K562 (cell line): Measurements from ENCODE around the gene RNF44. TPM values are rescaled to one million over a fixed set of nuclear protein-coding genes. Genes with fewer than 3 reads are reported as not detected.

ENCODE experiments used
- ATAC-seq: fragments of 200-7000 bp; cut with Tn5 transposase; 3 replicates; pipeline ENCODE4 v1.9.1; 2020; ENCODE audit warnings: moderate library complexity
- BruUV-seq: library from RNA; stranded (reverse); fragments of 400-500 nt; replicated peaks from 2 replicates; lab custom pipeline; 2021; lab: Mats Ljungman, UMichigan
- CTCF ChIA-PET: fragments of 300-600 bp; formaldehyde crosslinking; extraction: SDS; loops from one replicate; lab custom pipeline; 2021; ENCODE audit warnings: low intra/inter-chr PET ratio; lab: Yijun Ruan, JAX
- POLR2A ChIA-PET: fragments of 300-600, 350-650 bp; sonication (Branson Sonifier 250); formaldehyde crosslinking; extraction: SDS; loops from one replicate; lab custom pipeline; 2021; ENCODE audit warnings: antibody characterized with exemption, inconsistent platforms; lab: Yijun Ruan, JAX
- DNase-seq, 4 experiments: peaks; one replicate each; pipeline versions ENCODE4 v3.0.0 to v3.0.0-alpha.2; 2011 to 2018; ENCODE audit warnings: low spot score in 3 of 4, mixed read lengths in 3 of 4; ENCODE audit errors: extremely low read depth in 1 of 4
- FAIRE-seq: peaks from 2 replicates; lab custom pipeline; 2011; peaks lifted over from hg19 to GRCh38; lab: Jason Lieb, UNC
- H2AFZ ChIP-seq: 2 replicates; pipeline ENCODE4 v1.6.0; 2011; ENCODE audit warnings: low read depth, low read length, control low read depth, inconsistent platforms
- H3K27ac ChIP-seq: fragments of 200-600 bp; 3 replicates; pipeline ENCODE4 v1.8.0; 2011; ENCODE audit warnings: low read depth, mild to moderate bottlenecking, control low read depth, inconsistent platforms, low read length, moderate library complexity, mixed read lengths; ENCODE audit errors: extremely low read depth
- H3K27me3 ChIP-seq, 2 experiments: fragments of 300-600 bp in 1 of 2; 2 replicates in 1 of 2; 3 replicates in 1 of 2; pipeline versions ENCODE4 v1.6.0 to v1.8.0; 2011; ENCODE audit warnings: inconsistent platforms in 2 of 2, low read length in 2 of 2, mild to moderate bottlenecking in 1 of 2, mixed read lengths in 1 of 2, moderate library complexity in 1 of 2; ENCODE audit not compliant: control insufficient read depth in 2 of 2, insufficient read depth in 2 of 2
- H3K36me3 ChIP-seq: fragments of 300-600 bp; 3 replicates; pipeline ENCODE4 v1.8.0; 2011; ENCODE audit warnings: mild to moderate bottlenecking, low read length, inconsistent platforms; ENCODE audit not compliant: control insufficient read depth, insufficient read depth
- H3K4me1 ChIP-seq, 2 experiments: fragments of 200-600 bp in 1 of 2; replicated peaks in 1 of 2; 2 replicates in 1 of 2; 3 replicates in 1 of 2; pipeline versions ENCODE4 v1.5.1 to v1.8.0; 2011; ENCODE audit warnings: inconsistent platforms in 2 of 2, low read length in 2 of 2, mild to moderate bottlenecking in 1 of 2, mixed read lengths in 1 of 2, moderate library complexity in 1 of 2; ENCODE audit not compliant: control insufficient read depth in 2 of 2, insufficient read depth in 2 of 2
- H3K4me2 ChIP-seq: 2 replicates; pipeline ENCODE4 v1.6.1; 2011; ENCODE audit warnings: low read length, control low read depth, inconsistent platforms, mixed read lengths; ENCODE audit not compliant: insufficient read depth
- H3K4me3 ChIP-seq: fragments of 200-600 bp; sonication (generic), shearing (Covaris generic); 2 replicates; pipeline ENCODE4 v1.5.1; 2016; ENCODE audit warnings: control low read depth, inconsistent platforms
- H3K79me2 ChIP-seq: fragments of 200-600 bp; 3 replicates; pipeline ENCODE4 v1.8.0; 2011; ENCODE audit warnings: low read length, inconsistent platforms; ENCODE audit not compliant: control insufficient read depth, insufficient read depth
- H3K9ac ChIP-seq, 2 experiments: 2 replicates each; pipeline versions ENCODE4 v1.6.0 to v1.6.1; 2011; ENCODE audit warnings: low read depth in 2 of 2, low read length in 2 of 2, control low read depth in 1 of 2, inconsistent platforms in 1 of 2, mild to moderate bottlenecking in 1 of 2, mixed read lengths in 1 of 2; ENCODE audit not compliant: insufficient read depth in 1 of 2
- H3K9me1 ChIP-seq: one replicate; pipeline ENCODE4 v1.6.0; 2011; ENCODE audit warnings: inconsistent platforms, mild to moderate bottlenecking, low read length, moderate library complexity; ENCODE audit not compliant: control insufficient read depth, insufficient read depth
- H3K9me3 ChIP-seq: replicated peaks from 2 replicates; pipeline ENCODE4 v1.5.1; 2011; ENCODE audit warnings: low read depth, low read length, inconsistent platforms; ENCODE audit not compliant: control insufficient read depth, insufficient read depth
- H4K20me1 ChIP-seq: replicated peaks from 2 replicates; pipeline ENCODE4 v1.6.1; 2011; ENCODE audit warnings: low read length, inconsistent platforms, mixed read lengths; ENCODE audit not compliant: control insufficient read depth, insufficient read depth
- CBFA2T2 ChIP-seq: fragments of 450-650 bp; conservative IDR thresholded peaks from 2 replicates; pipeline ENCODE4 v1.6.1; 2017; ENCODE audit warnings: mild to moderate bottlenecking
- EWSR1 ChIP-seq: fragments of 450-650 bp; IDR thresholded peaks from 2 replicates; pipeline ENCODE4 v1.6.1; 2018; ENCODE audit warnings: borderline replicate concordance, mild to moderate bottlenecking, low read depth, moderate library complexity; ENCODE audit not compliant: partially characterized antibody
- FOXK2 ChIP-seq, 2 experiments: fragments of 450-650 bp; IDR thresholded peaks in 1 of 2; conservative IDR thresholded peaks in 1 of 2; 2 replicates each; pipeline ENCODE4 v1.6.1; 2016; ENCODE audit warnings: low read depth in 2 of 2, mild to moderate bottlenecking in 1 of 2
- HOMEZ ChIP-seq: fragments of 250-450 bp; sonication (Bioruptor Pico); IDR thresholded peaks from 2 replicates; pipeline ENCODE4 v1.4.0; 2020; ENCODE audit warnings: mild to moderate bottlenecking, moderate library complexity
- JUNB ChIP-seq: fragments of 450-650 bp; formaldehyde crosslinking; conservative IDR thresholded peaks from 2 replicates; pipeline ENCODE4 v1.4.0; 2020; ENCODE audit warnings: mild to moderate bottlenecking
- NCOA1 ChIP-seq: fragments of 450-650 bp; IDR thresholded peaks from 2 replicates; pipeline ENCODE4 v1.6.1; 2016; ENCODE audit warnings: low read depth
- TRIM24 ChIP-seq, 2 experiments: fragments of 450-650 bp; IDR thresholded peaks; 2 replicates each; pipeline ENCODE4 v1.6.1; 2016
- ZEB2 ChIP-seq: fragments of 450-650 bp; IDR thresholded peaks from 2 replicates; pipeline ENCODE4 v1.6.1; 2016
- ZNF146 ChIP-seq: IDR thresholded peaks from one replicate; pipeline ENCODE4 v1.6.1; 2018; ENCODE audit warnings: missing compliant biosample characterization; ENCODE audit not compliant: unreplicated experiment
- ZNF184 ChIP-seq: sonication (generic); formaldehyde crosslinking; IDR thresholded peaks from 2 replicates; pipeline ENCODE4 v1.5.0; 2020; ENCODE audit warnings: missing genetic modification reagents
- ZNF280A ChIP-seq: fragments of 450-650 bp; IDR thresholded peaks from 2 replicates; pipeline ENCODE4 v1.6.1; 2018; ENCODE audit warnings: mild to moderate bottlenecking, low read depth; ENCODE audit not compliant: partially characterized antibody
- ZNF561 ChIP-seq: fragments of 450-650 bp; formaldehyde crosslinking; conservative IDR thresholded peaks from 2 replicates; pipeline ENCODE4 v1.4.0; 2020; ENCODE audit warnings: mild to moderate bottlenecking, moderate library complexity
- WGBS: fragments of 100-300 bp; shearing (Covaris generic); methylation state at CpG from one replicate; pipeline ENCODE4 v1.1.6; 2016; ENCODE audit warnings: low coverage, mixed read lengths; ENCODE audit not compliant: insufficient coverage; ENCODE audit errors: missing lambda C conversion rate; 5-methylcytosine and 5-hydroxymethylcytosine counted together
- in situ Hi-C: fragments of 300-500 bp; cut with MboI; formaldehyde crosslinking; loops from 4 replicates; pipeline ENCODE4 v1.15.0; 2018; ENCODE audit warnings: inconsistent platforms, mixed read lengths
- intact Hi-C: fragments of 100-400 bp; cut with micrococcal nuclease; formaldehyde crosslinking; loops from 2 replicates; pipeline ENCODE4 v1.14.2; 2022
- polyA plus RNA-seq, 8 experiments: library from polyadenylated mRNA; depleted of rRNA in 4 of 8; stranded (reverse) in 5 of 8; unstranded in 3 of 8; fragments of >200 nt; fragmentation: Nextera tagmentation in 2 of 8; fragmentation: Illumina TruSeq in 1 of 8; extraction: Ambion mirVana in 2 of 8; extraction: Trizol in 1 of 8; gene quantifications; 2 replicates each; pipeline versions ENCODE4 v1.2.1 to v1.2.3, GENCODE V29; 2011 to 2014; ENCODE audit warnings: inconsistent platforms in 1 of 8, missing spikeins in 1 of 8
- total RNA-seq, 7 experiments: library from RNA; depleted of rRNA in 6 of 7; stranded (reverse); fragments of >200 nt in 6 of 7; fragmentation: Illumina TruSeq in 2 of 7; extraction: Trizol in 2 of 7; gene quantifications; 2 replicates each; pipeline versions ENCODE4 v1.2.1 to v1.2.3, GENCODE V29; 2011 to 2021; ENCODE audit warnings: low replicate concordance in 1 of 7
- TF ChIP-seq, protein P1 (sequence below): conservative IDR thresholded peaks from 2 replicates; pipeline ENCODE4 v1.6.1; 2011; ENCODE audit warnings: low read depth, mild to moderate bottlenecking, low read length; ENCODE audit not compliant: control insufficient read depth

RNF44 gene
- total and polyA plus RNA-seq, 9 of the 15 experiments (the other 6 are each of a cell fraction or from before 2014, with no cell fraction given) = 1.6 to 82.6 (median 7.4) TPM

DNA sequence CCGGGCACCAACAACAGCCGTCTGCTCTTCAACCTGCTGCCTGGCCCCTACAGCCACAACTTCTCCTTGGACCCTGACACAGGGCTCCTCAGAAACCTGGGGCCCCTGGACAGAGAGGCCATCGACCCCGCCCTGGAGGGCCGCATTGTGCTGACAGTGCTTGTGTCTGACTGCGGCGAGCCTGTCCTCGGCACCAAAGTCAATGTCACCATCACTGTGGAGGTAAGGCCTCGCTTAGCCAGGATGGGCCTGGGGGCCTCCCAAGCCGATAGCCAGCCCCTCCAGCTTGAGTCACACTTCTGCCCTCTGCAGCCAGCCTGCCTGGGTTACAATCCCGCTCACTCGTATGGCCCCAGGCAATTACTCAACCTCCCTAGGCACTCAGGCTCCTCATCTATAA is 44.2 kb upstream of the RNF44 start (continued):
- TF ChIP-seq JUNB (CRISPR knock-in tag) (no peak), FOXK2 (conservative IDR thresholded peaks at IDR 0.05 in 1 of 2, IDR thresholded peaks at IDR 0.05 in 1 of 2; ENCODE audit: low read depth in 2 of 2) (no peak), ZNF280A (no peak)
- TF ChIP-seq, protein P1, sequence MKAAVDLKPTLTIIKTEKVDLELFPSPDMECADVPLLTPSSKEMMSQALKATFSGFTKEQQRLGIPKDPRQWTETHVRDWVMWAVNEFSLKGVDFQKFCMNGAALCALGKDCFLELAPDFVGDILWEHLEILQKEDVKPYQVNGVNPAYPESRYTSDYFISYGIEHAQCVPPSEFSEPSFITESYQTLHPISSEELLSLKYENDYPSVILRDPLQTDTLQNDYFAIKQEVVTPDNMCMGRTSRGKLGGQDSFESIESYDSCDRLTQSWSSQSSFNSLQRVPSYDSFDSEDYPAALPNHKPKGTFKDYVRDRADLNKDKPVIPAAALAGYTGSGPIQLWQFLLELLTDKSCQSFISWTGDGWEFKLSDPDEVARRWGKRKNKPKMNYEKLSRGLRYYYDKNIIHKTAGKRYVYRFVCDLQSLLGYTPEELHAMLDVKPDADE = no peak

GRCh38 chr5:176579323-176579722 is 42.1 kb upstream of the RNF44 start:
- Histone ChIP-seq H3K36me3 (no peaks in the 10 kb centered on the region), H3K4me3 (no peak overlapping the region), H3K27me3 (peaks cover 9 to 37% of the 10 kb centered on the region in 2 experiments; a peak in 4 of 5 replicates), H2AFZ (no peak overlapping the region), H4K20me1 (no peaks in the 10 kb centered on the region), H3K27ac (no peak overlapping the region), H3K9me1 (no peaks in the 10 kb centered on the region), H3K9me3 (no peaks in the 10 kb centered on the region), H3K4me2 (no peak overlapping the region), H3K79me2 (no peaks in the 10 kb centered on the region), H3K4me1 (peaks cover 0 to 32% of the 10 kb centered on the region in 2 experiments; a peak in 3 of 5 replicates), H3K9ac (0 out of 4 replicates have a peak overlapping the region, but pooled peaks of 1 of the 2 experiments have one; percentile 68)
- FAIRE-seq = no peak
- BruUV-seq = no TSS peak
- no peak for ATAC-seq
- in situ Hi-C loops (loop anchor here (25.0 kb wide), 1 partner anchor 842 kb away; no protein-coding TSS in a partner anchor), intact Hi-C loops (loop anchor here (10.0 kb wide), 1 partner anchor 65 kb away; the partner anchor contains the start of gene TSPAN17)
- WGBS = 7% methylated on average over 4 of the region's 4 CpGs
- POLR2A ChIA-PET = interaction anchor here (0.6 to 0.8 kb wide), 3 partner anchors 10 to 532 kb away, joined by 3 to 4 read pairs (median 4); no protein-coding TSS in a partner anchor
- TF ChIP-seq EWSR1 = no peak
- no peak for TF ChIP-seq ZEB2
- TF ChIP-seq ZNF561 (CRISPR knock-in tag) = no peak
- TF ChIP-seq ZNF184 = no peak
- no peak for TF ChIP-seq NCOA1
- TF ChIP-seq TRIM24 (IDR thresholded peaks at IDR 0.05) = no peak
- no peak for TF ChIP-seq CBFA2T2
- TF ChIP-seq ZNF146 (CRISPR knock-in tag) = no peak
- no peak for TF ChIP-seq HOMEZ
- CTCF ChIA-PET = no interaction called here
- no peak for DNase-seq
